Upper lobe of left lung (tissue), 6 donors: Measurements from ENCODE around the gene FCMR. TPM values are rescaled to one million over a fixed set of nuclear protein-coding genes. Genes with fewer than 3 reads are reported as not detected.

ENCODE experiments used
- ATAC-seq, 2 donors: fragments of 200-7000 bp; cut with Tn5 transposase; one replicate each; pipeline ENCODE4 v1.9.1; 2022; ENCODE audit warnings: mild to moderate bottlenecking in 2 of 2, moderate library complexity in 2 of 2; ENCODE audit not compliant: low FRiP score in 2 of 2
- DNase-seq, 2 donors: peaks; one replicate each; pipeline ENCODE4 v3.0.0-alpha.2; 2019 to 2020
- H3K27ac ChIP-seq, 4 donors: fragments of 200-600 bp; sonication (generic); one replicate each; pipeline ENCODE4 v1.5.1; 2016 to 2019
- H3K27me3 ChIP-seq, 4 donors: fragments of 200-600 bp; sonication (generic); one replicate each; pipeline ENCODE4 v1.5.1; 2017 to 2019
- H3K36me3 ChIP-seq, 4 donors: fragments of 200-600 bp; sonication (generic); one replicate each; pipeline ENCODE4 v1.5.1; 2016 to 2019
- H3K4me1 ChIP-seq, 4 donors: fragments of 200-600 bp; sonication (generic); one replicate each; pipeline ENCODE4 v1.5.1; 2018 to 2019
- H3K4me3 ChIP-seq, 4 donors: fragments of 200-600 bp; sonication (generic); one replicate each; pipeline ENCODE4 v1.5.1; 2017 to 2019; ENCODE audit warnings: mild to moderate bottlenecking in 2 of 4, moderate library complexity in 1 of 4
- H3K9me3 ChIP-seq, 4 donors: fragments of 200-600 bp; sonication (generic); one replicate each; pipeline ENCODE4 v1.5.1; 2018 to 2019
- CTCF ChIP-seq, 6 experiments: fragments of 450-650 bp in 4 of 6; fragments of 200-600 bp in 2 of 6; sonication (generic) in 2 of 6; IDR thresholded peaks; one replicate each; pipeline ENCODE4 v1.5.1; 2016 to 2019; ENCODE audit warnings: antibody characterized with exemption in 6 of 6
- EP300 ChIP-seq, 4 donors: sonication (generic); formaldehyde crosslinking; IDR thresholded peaks; one replicate each; pipeline ENCODE4 v1.5.1; 2017; ENCODE audit warnings: antibody characterized with exemption in 4 of 4, control low read depth in 2 of 4
- POLR2A ChIP-seq, 4 donors: fragments of 450-650 bp; IDR thresholded peaks; one replicate each; pipeline ENCODE4 v1.5.1; 2016 to 2017; ENCODE audit warnings: antibody characterized with exemption in 4 of 4, mild to moderate bottlenecking in 2 of 4
- POLR2AphosphoS5 ChIP-seq, 2 donors: sonication (generic); formaldehyde crosslinking; IDR thresholded peaks; one replicate each; pipeline ENCODE4 v1.5.1; 2017; ENCODE audit warnings: antibody characterized with exemption in 2 of 2
- WGBS, 2 donors: methylation state at CpG; one replicate each; pipeline ENCODE4 v1.1.5; 2017 to 2018; 5-methylcytosine and 5-hydroxymethylcytosine counted together
- total RNA-seq, 6 donors: library from RNA; depleted of rRNA in 4 of 6; stranded (reverse); fragments of >200 nt in 4 of 6; gene quantifications; one replicate each; pipeline versions ENCODE4 v1.1.0 to v1.2.1, GENCODE V29; 2016 to 2021
- donor health status: DM: no; HTN: no; CAD: no; lungs with moderate emphysema.
- donor health status: DM: no; HTN: yes; CAD: no; lungs with severe emphysema.

FCMR gene
- total RNA-seq, 6 donors from 2014 or later: 4.3 to 13.6 (median 7.2) TPM

GRCh38 chr1:206922524-206922923, 783 bp upstream of the FCMR start:
- Histone ChIP-seq H3K4me3 (no peak overlapping the region), H3K27me3 (no peaks in the 10 kb centered on the region), H3K36me3 (no peaks in the 10 kb centered on the region), H3K9me3 (no peaks in the 10 kb centered on the region), H3K27ac (peak overlapping the region; percentile 58 to 84 (median 77)), H3K4me1 (peaks cover 5 to 29% (median 24%) of the 10 kb centered on the region in 4 donors)
- no peak for DNase-seq
- 14 to 62% methylated on average over 1 of the region's 1 CpG for WGBS, 2 donors
- no peak for TF ChIP-seq EP300 (IDR thresholded peaks at IDR 0.05)
- TF ChIP-seq CTCF (IDR thresholded peaks at IDR 0.05): no peak
- no peak for TF ChIP-seq POLR2AphosphoS5 (IDR thresholded peaks at IDR 0.05)
- TF ChIP-seq POLR2A (IDR thresholded peaks at IDR 0.05): no peak
- no peak for ATAC-seq

- TF ChIP-seq POLR2AphosphoS5 (IDR thresholded peaks at IDR 0.05): no peak
- TF ChIP-seq CTCF (IDR thresholded peaks at IDR 0.05): no peak
- no peak for TF ChIP-seq EP300 (IDR thresholded peaks at IDR 0.05)
- TF ChIP-seq POLR2A (IDR thresholded peaks at IDR 0.05): no peak
- Histone ChIP-seq H3K4me1 (peaks cover 5 to 21% (median 18%) of the 10 kb centered on the region in 4 donors), H3K27ac (no peak overlapping the region), H3K4me3 (no peak overlapping the region), H3K27me3 (no peaks in the 10 kb centered on the region), H3K36me3 (no peaks in the 10 kb centered on the region), H3K9me3 (no peaks in the 10 kb centered on the region)
- 64 to 68% methylated on average over 3 of the region's 3 CpGs for WGBS, 2 donors
- no peak for DNase-seq
- no peak for ATAC-seq
Measured at GRCh38 chr1:206918076-206918475, 3.7 kb downstream of the FCMR start.

- Histone ChIP-seq H3K9me3 (no peaks in the 10 kb centered on the region), H3K27ac (no peak overlapping the region)
Measured at GRCh38 chr1:206916000-206916709, 5.6 kb downstream of the FCMR start.

GRCh38 chr1:206915030-206915735, 6.6 kb downstream of the FCMR start:
- TF ChIP-seq POLR2AphosphoS5 (IDR thresholded peaks at IDR 0.05) (no peak), EP300 (IDR thresholded peaks at IDR 0.05) (no peak), CTCF (IDR thresholded peaks at IDR 0.05) (no peak), POLR2A (IDR thresholded peaks at IDR 0.05) (no peak)
- ATAC-seq (no peak), DNase-seq (no peak)
- Histone ChIP-seq H3K27me3 (no peaks in the 10 kb centered on the region), H3K27ac (no peak overlapping the region), H3K4me1 (peaks cover 1 to 5% (median 5%) of the 10 kb centered on the region in 4 donors), H3K36me3 (no peaks in the 10 kb centered on the region), H3K9me3 (no peaks in the 10 kb centered on the region), H3K4me3 (no peak overlapping the region)
- WGBS, 2 donors: 79% methylated on average over 15 of the region's 15 CpGs

More at GRCh38 chr1:206916000-206916709, 5.6 kb downstream of the FCMR start:
- WGBS, 2 donors: 77 to 81% methylated on average over 8 of the region's 8 CpGs
- Histone ChIP-seq H3K36me3 (no peaks in the 10 kb centered on the region), H3K27me3 (no peaks in the 10 kb centered on the region), H3K4me1 (peaks cover 0 to 4% (median under 1%) of the 10 kb centered on the region in 4 donors), H3K4me3 (no peak overlapping the region)
- no peak for ATAC-seq
- DNase-seq: no peak
- TF ChIP-seq POLR2A (IDR thresholded peaks at IDR 0.05): no peak
- no peak for TF ChIP-seq CTCF (IDR thresholded peaks at IDR 0.05)
- no peak for TF ChIP-seq POLR2AphosphoS5 (IDR thresholded peaks at IDR 0.05)
- TF ChIP-seq EP300 (IDR thresholded peaks at IDR 0.05): no peak
